Measurements from ENCODE around the gene ELMO1.

Gene ELMO1

GRCh38 chr7:37290731-37291130 is 157.9 kb downstream of the ELMO1 start:
- peaks cover 30% of the 10 kb centered on the region for H3K79me2 ChIP-seq (ENCODE audit: control insufficient read depth, low read length)
- H3K27me3 ChIP-seq (ENCODE audit: control insufficient read depth, low read length): no peaks in the 10 kb centered on the region
- H3K36me3 ChIP-seq (ENCODE audit: control insufficient read depth, low read length): no peaks in the 10 kb centered on the region
- H3K27ac ChIP-seq (ENCODE audit: low read depth, low read length): peak overlapping the region; percentile 58
- peak overlapping the region; percentile 24 for H3K4me2 ChIP-seq (ENCODE audit: low read length)
- H3F3A ChIP-seq (ENCODE audit: control insufficient read depth, insufficient read depth): peaks cover 37% of the 10 kb centered on the region
- H4K20me1 ChIP-seq (ENCODE audit: control insufficient read depth, insufficient read depth, low read depth, low read length): no peaks in the 10 kb centered on the region
- no peak overlapping the region for H3K4me3 ChIP-seq (ENCODE audit: low read length)
- TF ChIP-seq EZH2phosphoT487 (IDR thresholded peaks at IDR 0.05; ENCODE audit: borderline replicate concordance, low read length): no peak
- no peak for TF ChIP-seq CTCF (IDR thresholded peaks at IDR 0.05; ENCODE audit: low read depth, low read length, poor library complexity, severe bottlenecking)
- H3K9me2 ChIP-seq (replicated peaks; ENCODE audit: control insufficient read depth, low read length): no peaks in the 10 kb centered on the region
- no peaks in the 10 kb centered on the region for H3K9me3 ChIP-seq (ENCODE audit: control insufficient read depth, insufficient read depth, low read length)
- H3K4me1 ChIP-seq (ENCODE audit: control insufficient read depth, low read length): peaks cover 69% of the 10 kb centered on the region

- peak overlapping the region; percentile 46 for H3K4me2 ChIP-seq (ENCODE audit: low read length)
- no peaks in the 10 kb centered on the region for H3K27me3 ChIP-seq (ENCODE audit: control insufficient read depth, low read length)
- TF ChIP-seq CTCF (IDR thresholded peaks at IDR 0.05; ENCODE audit: low read depth, low read length, poor library complexity, severe bottlenecking): no peak
- TF ChIP-seq EZH2phosphoT487 (IDR thresholded peaks at IDR 0.05; ENCODE audit: borderline replicate concordance, low read length): no peak
- H3K79me2 ChIP-seq (ENCODE audit: control insufficient read depth, low read length): peaks cover 39% of the 10 kb centered on the region
- H3K4me3 ChIP-seq (ENCODE audit: low read length): 0 out of 2 replicates have a peak overlapping the region, but pooled peaks have one; percentile 4
- H3K9me2 ChIP-seq (replicated peaks; ENCODE audit: control insufficient read depth, low read length): no peaks in the 10 kb centered on the region
- no peaks in the 10 kb centered on the region for H3K36me3 ChIP-seq (ENCODE audit: control insufficient read depth, low read length)
- H3K9me3 ChIP-seq (ENCODE audit: control insufficient read depth, insufficient read depth, low read length): no peaks in the 10 kb centered on the region
- peaks cover 69% of the 10 kb centered on the region for H3K4me1 ChIP-seq (ENCODE audit: control insufficient read depth, low read length)
- no peaks in the 10 kb centered on the region for H4K20me1 ChIP-seq (ENCODE audit: control insufficient read depth, insufficient read depth, low read depth, low read length)
- H3K27ac ChIP-seq (ENCODE audit: low read depth, low read length): peak overlapping the region; percentile 58
- H3F3A ChIP-seq (ENCODE audit: control insufficient read depth, insufficient read depth): peaks cover 37% of the 10 kb centered on the region
Measured at GRCh38 chr7:37289781-37290180, 158.9 kb downstream of the ELMO1 start.

- peak overlapping the region; percentile 58 for H3K27ac ChIP-seq (ENCODE audit: low read depth, low read length)
- TF ChIP-seq EZH2phosphoT487 (IDR thresholded peaks at IDR 0.05; ENCODE audit: borderline replicate concordance, low read length) (no peak), CTCF (IDR thresholded peaks at IDR 0.05; ENCODE audit: low read depth, low read length, poor library complexity, severe bottlenecking) (no peak)
- peak overlapping the region; percentile 46 for H3K4me2 ChIP-seq (ENCODE audit: low read length)
- no peaks in the 10 kb centered on the region for H3K9me3 ChIP-seq (ENCODE audit: control insufficient read depth, insufficient read depth, low read length)
- peaks cover 42% of the 10 kb centered on the region for H3K79me2 ChIP-seq (ENCODE audit: control insufficient read depth, low read length)
- no peaks in the 10 kb centered on the region for H3K27me3 ChIP-seq (ENCODE audit: control insufficient read depth, low read length)
- no peaks in the 10 kb centered on the region for H3K9me2 ChIP-seq (replicated peaks; ENCODE audit: control insufficient read depth, low read length)
- peaks cover 73% of the 10 kb centered on the region for H3K4me1 ChIP-seq (ENCODE audit: control insufficient read depth, low read length)
- H3K4me3 ChIP-seq (ENCODE audit: low read length): 0 out of 2 replicates have a peak overlapping the region, but pooled peaks have one; percentile 4
- peaks cover 37% of the 10 kb centered on the region for H3F3A ChIP-seq (ENCODE audit: control insufficient read depth, insufficient read depth)
- no peaks in the 10 kb centered on the region for H3K36me3 ChIP-seq (ENCODE audit: control insufficient read depth, low read length)
- 0 out of 2 replicates have a peak, but pooled peaks cover 2% of the 10 kb centered on the region for H4K20me1 ChIP-seq (ENCODE audit: control insufficient read depth, insufficient read depth, low read depth, low read length)
Measured at GRCh38 chr7:37289367-37289766, 159.3 kb downstream of the ELMO1 start.
